ENCODE measurements around the gene KLB. TPM values are rescaled to one million over a fixed set of nuclear protein-coding genes. Genes with fewer than 3 reads are reported as not detected.
"Not testable (repeated sequence)": the region's sequence is repeated elsewhere in the genome, so short reads cannot be mapped to it uniquely, and the experiment has no call there.

Gene KLB
- total RNA-seq, 4 donors from 2014 or later, result 0.20 to 0.27 TPM; not detected in 2

GRCh38 chr4:39365360-39365759 lies 41.4 kb upstream of the KLB start:
- intact Hi-C loops (cut with DNase I), result no loop called here
- Histone ChIP-seq H3K4me3 (replicated peaks in 1 of 3) (peak overlapping the region; percentile 70 to 97 (median 86)), H3K4me1 (peaks cover 0 to 12% of the 10 kb centered on the region in 2 donors), H3K36me3 (no peaks in the 10 kb centered on the region), H3K9me3 (no peaks in the 10 kb centered on the region), H3K27me3 (no peaks in the 10 kb centered on the region), H3K27ac (peak overlapping the region; percentile 57 to 91 (median 89))
- DNase-seq, result no peak
- TF ChIP-seq CTCF (IDR thresholded peaks at IDR 0.05), result no peak
- TF ChIP-seq POLR2A (IDR thresholded peaks at IDR 0.05), result no peak
- WGBS, 2 donors, result 8 to 10% methylated on average over 7 of the region's 7 CpGs

- peak in 1 of 2 donors; percentile 56 for TF ChIP-seq POLR2A (IDR thresholded peaks at IDR 0.05)
- no peak for TF ChIP-seq CTCF (IDR thresholded peaks at IDR 0.05)
- DNase-seq, result peak; percentile 94 to 95
- H3K4me3 ChIP-seq (replicated peaks in 1 of 3), result peak within 1 kb of the TSS; percentile 70 to 97 (median 86)
- intact Hi-C loops (cut with DNase I), result no loop called here
- peak within 1 kb of the TSS; percentile 57 to 91 (median 89) for H3K27ac ChIP-seq
- peaks cover 0 to 12% of the 10 kb centered on the region in 2 donors for H3K4me1 ChIP-seq
- no peaks in the 10 kb centered on the region for H3K36me3 ChIP-seq
- WGBS, 2 donors, result 6 to 8% methylated on average over 27 to 48 of the region's 60 CpGs
- no peaks in the 10 kb centered on the region for H3K27me3 ChIP-seq
- H3K9me3 ChIP-seq, result no peaks in the 10 kb centered on the region
These were observed 40.6 kb upstream of the KLB start, which contains the start of gene RFC1 for GRCh38 chr4:39365830-39366771. Gene RFC1 (minus strand): TSS chr4:39366362. CDS start chr4:39366241, 121 bp downstream.

DNA sequence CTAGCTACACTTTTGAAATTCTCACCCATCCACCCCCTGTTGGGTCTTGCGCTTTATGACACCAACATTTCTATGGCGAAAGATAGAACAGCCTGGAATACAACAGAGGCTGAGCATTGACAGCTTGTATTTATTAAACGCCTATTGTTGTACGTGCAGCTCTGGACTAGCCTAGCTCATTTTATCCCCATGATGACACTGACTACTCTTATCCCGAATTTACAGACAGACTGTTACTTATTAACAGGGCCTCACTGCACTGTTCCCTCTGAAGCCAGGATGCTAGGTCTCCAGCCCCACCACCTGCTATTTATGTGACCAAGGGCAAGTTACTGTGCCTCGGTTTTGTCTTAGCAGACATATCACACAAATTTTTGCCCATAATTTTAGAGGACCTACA lies 39.6 kb upstream of the KLB start:
- WGBS, 2 donors, result 90 to 93% methylated on average over 6 of the region's 6 CpGs
- H3K4me3 ChIP-seq (replicated peaks in 1 of 3), result no peak overlapping the region

DNA sequence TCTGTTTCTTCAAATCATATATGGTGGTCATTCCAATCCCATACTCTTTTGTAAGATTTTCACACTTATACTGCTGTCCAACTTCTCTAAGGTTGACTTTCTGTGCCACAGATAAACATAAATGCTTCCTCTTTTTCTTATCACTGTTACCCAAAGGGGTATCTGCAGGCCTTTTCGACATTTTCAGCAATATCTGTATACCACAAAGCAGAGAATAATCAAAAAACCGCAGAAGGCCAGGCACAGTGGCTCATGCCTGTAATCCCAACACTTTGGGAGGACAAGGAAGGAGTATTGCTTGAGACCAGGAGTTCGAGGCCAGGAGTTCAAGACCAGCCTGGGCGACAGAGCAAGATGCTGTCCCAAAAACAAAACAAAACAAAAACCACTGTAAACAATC lies 37.4 kb upstream of the KLB start:
- Histone ChIP-seq H3K36me3 (no peaks in the 10 kb centered on the region), H3K4me1 (peaks cover 0 to 12% of the 10 kb centered on the region in 2 donors), H3K27me3 (no peaks in the 10 kb centered on the region), H3K27ac (no peak overlapping the region), H3K4me3 (replicated peaks in 1 of 3) (no peak overlapping the region), H3K9me3 (no peaks in the 10 kb centered on the region)
- no peak for DNase-seq
- intact Hi-C loops (cut with DNase I), result no loop called here
- no peak for TF ChIP-seq POLR2A (IDR thresholded peaks at IDR 0.05)
- no peak for TF ChIP-seq CTCF (IDR thresholded peaks at IDR 0.05)
- 66 to 78% methylated on average over 4 of the region's 4 CpGs for WGBS, 2 donors

More for the DNA sequence above, 39.6 kb upstream of the KLB start:
- no peak for DNase-seq
- Histone ChIP-seq H3K36me3 (no peaks in the 10 kb centered on the region), H3K9me3 (no peaks in the 10 kb centered on the region), H3K27ac (no peak overlapping the region), H3K27me3 (no peaks in the 10 kb centered on the region), H3K4me1 (peaks cover 0 to 12% of the 10 kb centered on the region in 2 donors)
- TF ChIP-seq CTCF (IDR thresholded peaks at IDR 0.05) (no peak), POLR2A (IDR thresholded peaks at IDR 0.05) (no peak)
- intact Hi-C loops (cut with DNase I), result no loop called here

- H3K36me3 ChIP-seq, result not testable (repeated sequence)
- WGBS, 2 donors, result 74 to 85% methylated on average over 4 to 5 of the region's 6 CpGs
These were observed 35.5 kb upstream of the KLB start for GRCh38 chr4:39371209-39371608.

More at GRCh38 chr4:39371209-39371608, 35.5 kb upstream of the KLB start:
- H3K4me1 ChIP-seq; H3K4me3 ChIP-seq (replicated peaks in 1 of 3); H3K27ac ChIP-seq; H3K9me3 ChIP-seq; H3K27me3 ChIP-seq; DNase-seq; intact Hi-C loops (cut with DNase I): not testable (repeated sequence)
